Measurements from ENCODE around the gene ZNF699.
"Not testable (repeated sequence)": the region's sequence is repeated elsewhere in the genome, so short reads cannot be mapped to it uniquely, and the experiment has no call there.

Gene ZNF699

DNA sequence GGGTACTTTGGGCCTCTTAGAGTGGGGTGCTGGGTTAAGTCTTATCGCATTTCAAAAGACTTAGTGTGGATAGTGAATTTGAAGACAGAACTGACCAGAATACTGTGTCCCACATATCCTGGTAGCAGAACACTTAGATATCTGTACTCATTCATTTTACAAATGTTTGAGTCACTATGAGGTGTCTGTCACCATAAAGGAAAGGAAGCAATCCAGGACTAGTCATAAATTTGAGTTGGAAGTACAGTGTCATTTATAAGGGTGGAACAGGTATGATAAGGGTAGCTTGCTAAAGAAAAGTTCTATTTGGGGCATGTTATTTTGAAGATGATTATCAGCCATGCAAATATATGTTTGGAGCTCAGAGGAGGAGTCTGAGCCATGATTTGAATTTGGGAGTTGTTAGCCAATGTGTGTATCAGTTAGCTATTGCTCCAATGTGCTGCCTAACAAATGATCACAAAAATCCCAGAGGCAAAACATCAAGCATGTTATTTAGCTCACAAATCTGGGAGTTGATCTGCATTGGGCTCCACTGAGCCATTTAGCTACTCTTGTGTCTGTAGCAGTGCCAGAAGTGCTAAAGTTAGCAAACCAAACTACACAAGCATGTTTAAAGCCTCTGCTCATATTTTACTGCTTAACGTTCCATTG, 20.3 kb downstream of the ZNF699 start:
- Histone ChIP-seq H3K4me3 (replicated peaks; ENCODE audit: insufficient read depth, low read length) (no peak overlapping the region), H3K27ac (replicated peaks) (no peak overlapping the region), H3K27me3 (ENCODE audit: insufficient read depth, poor library complexity, severe bottlenecking) (no peaks in the 10 kb centered on the region)
- TF ChIP-seq, protein P1, sequence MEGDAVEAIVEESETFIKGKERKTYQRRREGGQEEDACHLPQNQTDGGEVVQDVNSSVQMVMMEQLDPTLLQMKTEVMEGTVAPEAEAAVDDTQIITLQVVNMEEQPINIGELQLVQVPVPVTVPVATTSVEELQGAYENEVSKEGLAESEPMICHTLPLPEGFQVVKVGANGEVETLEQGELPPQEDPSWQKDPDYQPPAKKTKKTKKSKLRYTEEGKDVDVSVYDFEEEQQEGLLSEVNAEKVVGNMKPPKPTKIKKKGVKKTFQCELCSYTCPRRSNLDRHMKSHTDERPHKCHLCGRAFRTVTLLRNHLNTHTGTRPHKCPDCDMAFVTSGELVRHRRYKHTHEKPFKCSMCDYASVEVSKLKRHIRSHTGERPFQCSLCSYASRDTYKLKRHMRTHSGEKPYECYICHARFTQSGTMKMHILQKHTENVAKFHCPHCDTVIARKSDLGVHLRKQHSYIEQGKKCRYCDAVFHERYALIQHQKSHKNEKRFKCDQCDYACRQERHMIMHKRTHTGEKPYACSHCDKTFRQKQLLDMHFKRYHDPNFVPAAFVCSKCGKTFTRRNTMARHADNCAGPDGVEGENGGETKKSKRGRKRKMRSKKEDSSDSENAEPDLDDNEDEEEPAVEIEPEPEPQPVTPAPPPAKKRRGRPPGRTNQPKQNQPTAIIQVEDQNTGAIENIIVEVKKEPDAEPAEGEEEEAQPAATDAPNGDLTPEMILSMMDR (IDR thresholded peaks at IDR 0.05; ENCODE audit: insufficient read depth, low read length): no peak
- TF ChIP-seq POLR2AphosphoS5 (IDR thresholded peaks at IDR 0.05; ENCODE audit: low read depth) (no peak), GABPA (IDR thresholded peaks at IDR 0.05; ENCODE audit: low read depth) (no peak), SPI1 (IDR thresholded peaks at IDR 0.05; ENCODE audit: borderline replicate concordance, low read depth) (no peak)
- TF ChIP-seq, protein P2, sequence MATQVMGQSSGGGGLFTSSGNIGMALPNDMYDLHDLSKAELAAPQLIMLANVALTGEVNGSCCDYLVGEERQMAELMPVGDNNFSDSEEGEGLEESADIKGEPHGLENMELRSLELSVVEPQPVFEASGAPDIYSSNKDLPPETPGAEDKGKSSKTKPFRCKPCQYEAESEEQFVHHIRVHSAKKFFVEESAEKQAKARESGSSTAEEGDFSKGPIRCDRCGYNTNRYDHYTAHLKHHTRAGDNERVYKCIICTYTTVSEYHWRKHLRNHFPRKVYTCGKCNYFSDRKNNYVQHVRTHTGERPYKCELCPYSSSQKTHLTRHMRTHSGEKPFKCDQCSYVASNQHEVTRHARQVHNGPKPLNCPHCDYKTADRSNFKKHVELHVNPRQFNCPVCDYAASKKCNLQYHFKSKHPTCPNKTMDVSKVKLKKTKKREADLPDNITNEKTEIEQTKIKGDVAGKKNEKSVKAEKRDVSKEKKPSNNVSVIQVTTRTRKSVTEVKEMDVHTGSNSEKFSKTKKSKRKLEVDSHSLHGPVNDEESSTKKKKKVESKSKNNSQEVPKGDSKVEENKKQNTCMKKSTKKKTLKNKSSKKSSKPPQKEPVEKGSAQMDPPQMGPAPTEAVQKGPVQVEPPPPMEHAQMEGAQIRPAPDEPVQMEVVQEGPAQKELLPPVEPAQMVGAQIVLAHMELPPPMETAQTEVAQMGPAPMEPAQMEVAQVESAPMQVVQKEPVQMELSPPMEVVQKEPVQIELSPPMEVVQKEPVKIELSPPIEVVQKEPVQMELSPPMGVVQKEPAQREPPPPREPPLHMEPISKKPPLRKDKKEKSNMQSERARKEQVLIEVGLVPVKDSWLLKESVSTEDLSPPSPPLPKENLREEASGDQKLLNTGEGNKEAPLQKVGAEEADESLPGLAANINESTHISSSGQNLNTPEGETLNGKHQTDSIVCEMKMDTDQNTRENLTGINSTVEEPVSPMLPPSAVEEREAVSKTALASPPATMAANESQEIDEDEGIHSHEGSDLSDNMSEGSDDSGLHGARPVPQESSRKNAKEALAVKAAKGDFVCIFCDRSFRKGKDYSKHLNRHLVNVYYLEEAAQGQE (IDR thresholded peaks at IDR 0.05; ENCODE audit: insufficient replicate concordance, low read depth): no peak
- DNase-seq (ENCODE audit: low read depth in 1 of 2, low spot score in 1 of 2): no peak

DNA sequence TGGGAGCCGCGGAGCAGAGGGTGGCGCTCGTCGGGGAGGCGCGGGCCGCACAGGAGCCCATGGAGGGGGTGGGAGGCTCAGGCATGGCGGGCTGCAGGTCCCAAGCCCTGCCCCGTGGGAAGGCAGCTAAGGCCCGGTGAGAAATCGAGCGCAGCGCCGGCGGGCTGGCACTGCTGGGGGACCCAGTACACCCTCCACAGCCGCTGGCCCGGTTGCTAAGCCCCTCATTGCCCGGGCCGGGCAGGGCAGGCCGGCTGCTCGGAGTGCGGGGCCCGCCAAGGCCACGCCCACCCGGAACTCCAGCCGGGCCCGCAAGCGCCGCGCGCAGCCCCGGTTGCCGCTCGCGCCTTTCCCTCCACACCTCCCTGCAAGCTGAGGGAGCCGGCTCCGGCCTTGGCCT, 26.2 kb downstream of the ZNF699 start:
- H3K4me3 ChIP-seq (replicated peaks; ENCODE audit: insufficient read depth, low read length); H3K27me3 ChIP-seq (ENCODE audit: insufficient read depth, poor library complexity, severe bottlenecking); DNase-seq (ENCODE audit: low read depth in 1 of 2, low spot score in 1 of 2); H3K27ac ChIP-seq (replicated peaks): not testable (repeated sequence)

DNA sequence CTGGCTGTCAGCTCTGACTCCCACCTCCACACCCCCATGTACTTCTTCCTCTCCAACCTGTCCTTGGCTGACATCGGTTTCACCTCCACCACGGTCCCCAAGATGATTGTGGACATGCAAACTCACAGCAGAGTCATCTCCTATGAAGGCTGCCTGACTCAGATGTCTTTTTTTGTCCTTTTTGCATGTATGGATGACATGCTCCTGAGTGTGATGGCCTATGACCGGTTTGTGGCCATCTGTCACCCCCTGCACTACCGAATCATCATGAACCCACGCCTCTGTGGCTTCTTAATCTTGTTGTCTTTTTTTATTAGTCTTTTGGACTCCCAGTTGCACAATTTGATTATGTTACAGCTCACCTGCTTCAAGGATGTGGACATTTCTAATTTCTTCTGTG, 58.4 kb downstream of the ZNF699 start:
- no peak for DNase-seq (ENCODE audit: low read depth in 1 of 2, low spot score in 1 of 2)
- H3K27ac ChIP-seq (replicated peaks): no peak overlapping the region
- H3K27me3 ChIP-seq (ENCODE audit: insufficient read depth, poor library complexity, severe bottlenecking): no peaks in the 10 kb centered on the region
- no peak overlapping the region for H3K4me3 ChIP-seq (replicated peaks; ENCODE audit: insufficient read depth, low read length)
- TF ChIP-seq POLR2AphosphoS5 (IDR thresholded peaks at IDR 0.05; ENCODE audit: low read depth): no peak
- TF ChIP-seq, protein P1 (IDR thresholded peaks at IDR 0.05; ENCODE audit: insufficient read depth, low read length): no peak
- TF ChIP-seq GABPA (IDR thresholded peaks at IDR 0.05; ENCODE audit: low read depth): no peak
- TF ChIP-seq, protein P2 (IDR thresholded peaks at IDR 0.05; ENCODE audit: insufficient replicate concordance, low read depth): no peak
- TF ChIP-seq SPI1 (IDR thresholded peaks at IDR 0.05; ENCODE audit: borderline replicate concordance, low read depth): no peak

DNA sequence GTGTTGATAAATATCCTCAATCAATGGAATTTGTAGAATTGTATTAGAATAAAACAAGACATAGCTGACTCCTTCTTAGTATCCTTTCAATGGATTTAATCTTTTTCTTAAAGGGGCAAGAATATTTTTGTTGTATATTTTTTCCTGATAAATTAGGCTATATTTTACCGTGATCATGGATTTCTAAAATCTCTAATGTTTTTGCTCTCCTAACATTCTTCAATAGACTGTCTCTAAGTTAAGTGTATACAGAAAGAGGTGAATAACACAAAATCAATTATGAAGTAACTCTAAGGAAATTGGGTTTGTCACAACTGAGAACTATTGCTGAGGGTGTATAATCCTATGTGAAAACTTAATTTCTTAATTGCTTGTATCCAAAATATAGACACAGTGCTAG, 59.0 kb downstream of the ZNF699 start, which contains the start of gene OR7E24:
Gene OR7E24, plus strand, starts transcription at position 301 of the 400 bp plus-strand sequence. CDS start 114 bp downstream, outside the sequence.
- Histone ChIP-seq H3K27ac (replicated peaks) (no peak within 1 kb of the TSS), H3K4me3 (replicated peaks; ENCODE audit: insufficient read depth, low read length) (no peak within 1 kb of the TSS), H3K27me3 (ENCODE audit: insufficient read depth, poor library complexity, severe bottlenecking) (no peaks in the 10 kb centered on the region)
- TF ChIP-seq, protein P1 (IDR thresholded peaks at IDR 0.05; ENCODE audit: insufficient read depth, low read length): no peak
- TF ChIP-seq POLR2AphosphoS5 (IDR thresholded peaks at IDR 0.05; ENCODE audit: low read depth): no peak
- DNase-seq (ENCODE audit: low read depth in 1 of 2, low spot score in 1 of 2): no peak

Data from HL-60 (cell line).